NCI-H2171 treated with DMSO at 0.1 percent for 48 hours (cell line): ENCODE data around the gene EXT2.

Source experiments
- DNase-seq: peaks from one replicate; lab custom pipeline; 2025; lab: John Stamatoyannopoulos, UW

EXT2 gene

DNA sequence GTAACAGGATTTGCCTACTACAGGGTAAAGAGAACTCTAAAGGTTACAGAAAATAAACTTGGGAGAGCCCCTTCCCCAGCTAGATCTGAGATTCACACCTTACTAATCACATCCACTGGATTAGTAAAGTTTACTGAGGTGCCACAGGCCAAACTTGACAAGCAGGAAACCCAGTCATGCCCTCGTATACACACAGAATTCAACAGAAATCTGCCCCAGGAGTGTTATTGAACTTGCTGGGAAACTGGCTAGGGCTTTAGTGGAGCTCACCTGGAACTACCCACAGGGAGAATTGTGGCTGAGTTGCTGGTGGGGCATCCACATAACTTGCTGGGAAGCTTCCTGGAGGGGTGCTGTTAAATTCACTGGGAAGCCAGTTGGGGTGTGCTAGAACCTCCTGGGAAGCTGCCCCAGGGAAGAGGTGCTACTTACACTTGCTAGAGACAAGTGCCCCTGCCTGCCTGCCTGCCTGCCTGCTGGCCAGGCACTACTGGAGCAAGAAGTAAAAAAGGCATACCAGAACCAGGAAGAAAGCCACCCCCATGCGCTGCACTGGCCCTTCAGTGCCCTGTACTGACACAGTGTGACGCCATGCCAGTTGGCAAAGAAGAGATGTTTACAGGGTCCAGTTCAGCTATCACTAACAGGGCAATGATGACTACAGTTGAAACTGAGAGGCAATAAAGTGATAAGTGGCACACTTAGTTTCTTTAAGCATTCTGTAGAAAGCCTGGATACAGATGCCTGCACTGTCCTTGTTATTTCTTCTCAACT is 108.0 kb downstream of the EXT2 start:
- DNase-seq, result no peak

DNA sequence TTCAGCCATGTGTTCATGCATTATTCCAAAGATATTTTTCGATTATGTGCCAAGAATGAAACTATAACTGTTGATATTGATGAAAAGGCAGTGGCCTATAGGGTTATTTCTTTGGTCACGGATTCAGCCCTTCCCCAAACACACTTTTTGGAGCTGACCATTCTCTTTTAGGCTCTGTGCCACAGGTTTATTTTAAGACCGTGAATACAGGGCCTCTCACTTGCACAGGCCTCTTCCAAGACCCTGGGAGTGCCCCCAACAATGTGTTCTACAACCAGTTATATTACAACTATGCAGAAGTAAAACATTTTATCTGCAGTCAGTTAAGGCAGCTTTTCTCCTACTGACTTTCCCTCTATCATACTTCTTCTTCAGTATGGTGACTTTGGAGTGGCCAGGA is 109.9 kb downstream of the EXT2 start:
- DNase-seq, result no peak

DNA sequence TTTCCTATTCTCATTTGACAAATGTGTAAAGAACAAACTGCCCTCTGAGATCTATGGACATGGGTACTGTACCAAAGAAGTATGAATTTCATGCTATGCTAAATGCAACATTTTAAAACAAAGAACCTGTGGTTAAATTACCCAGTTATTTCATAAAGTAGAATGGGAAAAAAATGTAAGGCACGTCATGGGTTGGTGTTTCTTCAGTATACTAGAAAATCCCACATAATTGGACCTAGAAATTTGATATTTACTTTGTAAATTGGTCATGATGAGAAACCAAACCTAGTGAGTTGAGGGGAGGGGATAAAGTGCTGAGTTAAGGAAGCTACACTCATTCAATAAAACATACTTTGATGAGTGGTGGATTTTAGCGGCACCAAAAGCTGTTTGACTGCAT is 110.4 kb downstream of the EXT2 start:
- no peak for DNase-seq

DNA sequence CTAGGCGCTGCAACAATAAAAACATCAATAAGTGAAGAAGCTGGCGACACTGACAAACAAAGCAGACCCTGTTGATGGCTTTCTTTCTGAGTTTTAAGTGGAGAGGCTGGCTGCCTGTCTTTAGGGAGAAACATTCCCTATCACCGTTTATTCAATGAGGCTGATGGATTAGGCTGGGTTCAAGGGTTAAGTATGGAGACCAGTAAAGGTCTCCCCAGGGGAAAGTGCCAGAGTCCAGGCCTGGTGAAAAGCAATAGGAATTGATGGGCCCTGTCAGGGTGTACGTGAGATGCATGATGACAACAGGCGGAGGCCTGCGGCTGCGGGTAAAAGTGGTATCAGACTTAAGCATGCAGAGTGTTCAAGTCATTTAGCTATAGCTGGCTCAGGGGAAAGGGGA is 111.8 kb downstream of the EXT2 start:
- DNase-seq, result no peak

DNA sequence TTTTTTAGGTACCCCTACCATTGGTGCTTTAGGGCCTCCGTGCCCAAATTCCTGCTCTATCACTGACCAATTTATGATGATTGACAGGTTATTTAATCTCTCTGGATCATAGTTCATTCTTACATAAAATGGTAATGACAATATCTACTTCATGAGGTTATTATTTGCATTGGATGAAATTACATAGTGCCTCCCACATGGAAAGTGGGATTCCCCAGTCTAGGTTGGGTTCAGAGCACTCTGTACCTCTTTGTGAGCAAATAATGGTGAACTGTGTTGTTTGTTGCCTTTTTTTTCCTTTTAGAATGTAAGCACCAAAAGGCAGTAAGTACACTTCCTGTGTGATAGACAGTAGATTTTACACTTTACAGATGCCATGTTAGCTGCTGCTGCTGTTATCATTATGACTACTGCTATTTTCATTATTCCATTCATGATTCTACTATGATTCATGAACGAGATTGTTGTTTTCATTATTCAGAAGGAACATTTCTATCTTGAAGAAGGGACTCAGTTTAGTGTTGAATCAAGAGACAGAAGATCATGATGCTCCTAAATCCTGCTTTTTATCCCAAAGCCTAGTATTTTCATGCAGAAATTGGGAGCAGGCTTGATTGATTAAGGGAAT is 113.6 kb downstream of the EXT2 start:
- no peak for DNase-seq

DNA sequence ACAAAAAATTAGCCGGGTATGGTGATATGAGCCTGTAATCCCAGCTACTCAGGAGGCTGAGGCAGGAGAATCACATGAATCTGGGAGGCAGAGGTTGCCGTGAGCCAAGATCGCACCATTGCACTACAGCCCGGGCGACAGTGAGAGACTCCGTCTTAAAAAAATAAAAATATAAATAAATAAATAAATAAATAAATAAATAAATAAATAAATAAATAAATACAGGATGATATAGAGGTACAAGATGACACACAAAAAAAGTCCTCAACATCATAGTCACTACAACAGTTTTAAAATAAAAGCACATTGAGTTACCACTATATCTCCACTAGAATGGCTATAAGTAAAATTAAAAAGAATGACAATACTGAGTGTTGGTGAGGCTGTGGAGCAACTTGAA is 116.7 kb downstream of the EXT2 start:
- no peak for DNase-seq

DNA sequence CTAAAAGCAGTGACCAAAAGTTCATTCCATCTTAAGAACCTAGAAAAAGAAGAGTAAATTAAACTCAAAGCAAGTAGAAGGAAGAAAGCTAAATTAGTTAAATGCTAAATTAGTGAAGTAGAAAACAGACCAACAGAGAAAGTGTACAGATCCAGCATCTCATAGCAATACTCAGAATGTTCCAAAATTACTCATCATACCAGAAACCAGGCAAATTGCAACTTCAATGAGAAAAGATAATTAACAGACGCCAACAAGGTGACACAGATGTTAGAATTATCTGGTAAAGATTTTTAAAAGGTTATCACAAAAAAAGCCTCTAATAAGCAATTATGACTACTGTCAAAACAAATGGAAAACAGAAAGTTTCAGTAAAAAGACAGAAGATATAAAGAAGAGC is 117.7 kb downstream of the EXT2 start:
- no peak for DNase-seq

DNA sequence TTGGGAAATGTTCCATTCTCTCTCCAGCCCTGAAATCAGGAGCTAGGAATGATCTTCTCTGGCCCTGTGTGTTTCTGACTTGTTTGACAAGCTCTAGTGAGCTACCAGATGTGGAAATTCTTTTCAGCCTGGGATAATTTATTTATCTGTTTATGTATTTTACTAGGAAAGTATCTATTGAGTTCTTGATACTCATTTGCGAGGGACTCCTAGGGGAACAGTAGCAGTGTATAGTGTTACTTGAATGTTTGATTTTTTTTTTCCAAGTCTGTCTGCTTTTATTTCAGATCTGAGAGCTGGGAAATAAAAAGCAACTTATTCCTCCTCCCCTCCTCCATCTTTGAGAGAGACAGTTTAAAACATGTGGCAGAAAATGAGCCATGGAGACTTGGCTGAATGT is 122.0 kb downstream of the EXT2 start:
- DNase-seq, result no peak

DNA sequence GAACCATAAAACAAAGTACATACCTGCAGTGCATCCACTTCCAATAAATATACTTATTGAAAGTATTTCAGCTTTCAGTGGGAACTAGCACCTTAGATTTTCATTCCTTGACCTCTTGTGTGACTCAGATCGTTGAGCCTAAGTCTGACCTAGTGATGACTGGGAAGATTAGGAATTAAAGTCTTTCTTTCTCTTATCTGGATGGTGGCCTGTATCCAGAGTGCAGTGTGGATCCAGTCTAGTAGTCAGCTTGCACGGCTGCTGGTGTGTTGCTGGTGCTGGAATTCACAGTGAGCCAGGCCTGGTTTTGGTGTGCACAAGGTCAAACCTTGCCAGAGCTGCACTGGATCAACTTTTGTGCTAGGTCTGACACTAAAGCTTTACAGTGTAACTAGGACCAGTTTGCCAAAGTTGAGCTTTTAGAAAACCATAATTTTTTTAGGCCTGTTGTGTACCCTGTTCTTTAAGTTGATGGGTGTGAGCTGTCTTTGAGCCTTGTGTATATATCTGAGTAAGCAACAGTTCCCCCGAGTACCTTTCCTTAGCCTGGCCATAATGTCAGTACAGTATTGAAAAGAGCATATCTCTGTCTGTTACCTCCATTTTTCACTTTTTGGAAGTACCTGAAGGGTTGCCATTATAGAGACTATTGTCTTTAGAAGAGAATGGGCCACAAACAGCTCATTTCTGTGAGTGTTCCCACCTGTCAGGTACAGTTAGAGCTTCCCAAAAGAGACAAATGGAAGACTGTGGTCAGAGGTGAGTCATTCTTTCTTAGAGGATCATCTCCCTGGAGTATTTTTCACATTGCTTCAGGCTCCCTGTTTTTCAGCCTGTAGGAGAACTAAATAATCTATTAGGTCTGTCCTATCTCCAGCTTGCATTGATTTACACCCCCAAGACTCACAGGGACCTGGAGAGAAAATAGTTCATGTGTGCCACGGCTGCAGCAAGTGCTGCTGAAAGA is 124.6 kb downstream of the EXT2 start:
- DNase-seq, result no peak

DNA sequence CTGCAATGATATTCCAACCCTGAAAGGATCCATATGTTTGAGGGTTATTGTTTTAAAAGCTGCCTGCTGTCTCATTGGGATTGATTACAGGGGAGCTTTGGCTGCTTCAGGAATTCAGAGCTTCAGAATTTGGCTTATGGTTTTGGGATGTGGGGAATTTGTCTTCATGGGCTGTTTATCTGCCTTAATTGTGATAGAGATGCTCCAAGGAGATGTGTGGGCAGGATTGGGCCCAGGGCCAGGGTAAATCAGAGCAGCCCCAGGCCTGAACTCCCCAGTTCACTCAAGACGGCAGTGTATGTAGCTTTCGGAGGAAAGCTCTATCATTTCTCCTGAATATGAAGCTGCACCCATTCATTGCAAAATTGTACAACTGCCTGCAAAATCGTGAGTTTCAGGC is 126.0 kb downstream of the EXT2 start:
- peak; percentile 50 for DNase-seq

DNA sequence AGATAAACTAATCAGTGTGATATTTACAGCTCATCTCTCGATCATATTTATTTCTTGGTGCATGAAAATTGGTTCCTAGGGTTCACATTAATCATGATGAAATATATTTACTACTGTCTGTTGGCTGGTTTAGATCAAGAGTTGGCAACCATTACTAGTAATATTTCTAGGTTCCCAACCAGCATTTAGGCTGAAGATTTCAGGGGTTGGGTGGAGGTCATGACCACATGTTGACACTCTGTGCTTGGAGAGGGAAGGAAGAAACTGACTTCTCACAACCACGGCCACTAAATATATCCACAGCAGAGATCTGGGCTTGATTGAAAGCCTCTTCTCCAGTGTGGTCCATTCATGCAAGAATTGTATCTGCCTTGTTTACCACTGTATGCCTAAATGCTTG is 126.5 kb downstream of the EXT2 start:
- no peak for DNase-seq

DNA sequence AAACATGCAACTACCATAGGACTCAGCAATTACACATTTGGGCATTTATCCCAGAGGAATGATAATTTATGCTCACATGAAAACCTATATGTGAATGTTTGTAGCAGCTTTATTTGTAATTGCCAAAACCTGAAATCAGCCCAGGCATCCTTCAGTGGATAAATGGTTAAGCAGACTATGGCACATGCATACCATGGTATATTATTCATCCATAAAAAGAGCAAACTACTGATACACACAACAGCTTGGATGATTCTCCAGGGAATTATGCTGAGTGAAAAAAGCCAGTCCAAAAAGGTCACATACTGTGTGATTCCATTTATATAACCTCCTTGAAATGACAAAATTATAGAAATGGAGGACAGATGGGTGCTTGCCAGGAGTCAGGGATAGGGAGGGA is 127.8 kb downstream of the EXT2 start:
- DNase-seq, result peak; percentile 83

DNA sequence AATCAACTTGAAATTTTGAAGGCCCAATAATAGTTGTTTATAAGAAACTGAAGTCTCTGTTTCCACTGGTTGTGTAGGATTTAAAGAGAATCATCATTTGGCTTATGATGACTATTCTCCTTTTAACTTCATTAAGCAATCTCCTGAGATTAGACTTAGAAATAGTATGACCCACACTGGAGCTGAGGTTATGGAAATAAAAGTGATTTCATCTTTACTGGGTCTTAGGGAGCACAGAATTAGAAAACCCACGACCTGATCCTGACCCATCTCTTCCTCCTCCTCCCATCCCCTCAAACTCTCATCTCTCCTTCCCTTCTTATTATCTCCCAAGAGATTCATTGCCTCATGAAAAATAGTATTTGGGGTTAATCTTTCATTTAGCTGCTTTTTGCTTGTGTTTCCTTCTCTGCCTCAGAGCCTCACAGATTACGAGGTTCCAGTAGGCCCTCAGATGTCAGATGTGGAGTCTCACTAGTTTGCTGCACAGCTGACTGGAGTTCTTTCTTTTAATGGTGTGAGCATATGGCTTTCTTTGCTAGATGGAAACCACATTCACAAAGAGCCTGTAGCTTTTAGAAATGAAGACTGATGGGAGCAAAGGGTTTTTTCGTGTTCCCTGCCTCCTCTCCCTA is 129.5 kb downstream of the EXT2 start:
- peak; percentile 65 for DNase-seq

DNA sequence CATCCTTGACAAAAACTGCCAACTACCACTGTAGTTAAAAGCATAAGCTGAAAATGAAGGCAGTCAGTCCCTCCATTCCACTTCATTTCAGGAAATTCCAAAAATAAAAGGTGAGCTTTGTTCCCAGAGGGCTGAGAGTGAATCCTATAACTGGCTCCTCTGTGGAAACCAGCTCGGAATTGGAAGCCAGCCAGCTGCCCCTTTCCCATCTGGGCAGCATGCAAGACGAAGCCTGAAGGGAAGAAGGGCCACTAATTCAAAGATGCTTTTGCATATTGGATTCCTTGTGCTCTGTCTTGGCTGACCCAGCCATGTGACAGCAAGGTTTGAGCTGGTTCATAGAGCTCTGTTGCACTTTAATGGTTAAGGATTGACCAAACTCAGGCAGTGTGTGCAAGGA is 131.0 kb downstream of the EXT2 start:
- peak; percentile 78 for DNase-seq

DNA sequence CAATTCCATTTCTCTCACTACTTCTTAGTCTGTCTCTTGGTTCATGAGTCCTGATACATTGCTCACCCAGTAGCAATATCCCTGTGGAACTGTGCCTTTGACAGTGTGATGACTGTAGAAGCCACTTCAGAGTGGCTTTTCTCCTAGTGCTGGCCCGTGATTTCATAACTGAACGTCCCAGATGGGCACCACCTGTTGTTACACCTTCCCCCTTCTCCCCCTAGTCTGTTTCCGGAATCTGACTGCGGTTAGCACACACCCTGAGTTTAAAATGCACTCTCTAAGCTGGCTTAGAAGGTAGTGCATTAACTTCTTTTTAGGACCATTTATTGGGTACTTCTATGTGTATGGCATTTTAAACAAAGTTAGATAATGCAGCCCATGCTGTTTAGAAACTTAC is 131.5 kb downstream of the EXT2 start:
- DNase-seq, result peak; percentile 70

DNA sequence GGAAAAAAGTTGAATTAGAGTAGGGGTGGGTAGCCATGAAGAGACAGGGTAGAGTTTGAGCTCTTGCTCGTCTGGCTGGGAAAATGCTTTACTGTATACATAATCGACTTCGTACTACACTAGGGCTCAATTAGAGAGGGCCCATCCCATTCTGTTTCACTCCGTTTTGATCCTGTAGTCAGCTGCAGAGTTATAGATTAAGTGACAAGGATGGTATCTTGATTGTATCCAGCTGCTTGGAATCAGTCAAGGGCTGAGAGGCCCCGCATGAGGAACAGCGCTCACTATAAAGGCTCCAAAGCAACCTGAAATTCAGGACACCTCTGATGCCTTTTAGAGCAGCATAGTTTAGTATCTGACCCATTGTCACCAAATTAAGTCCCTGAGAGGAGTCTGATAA is 132.9 kb downstream of the EXT2 start:
- no peak for DNase-seq

DNA sequence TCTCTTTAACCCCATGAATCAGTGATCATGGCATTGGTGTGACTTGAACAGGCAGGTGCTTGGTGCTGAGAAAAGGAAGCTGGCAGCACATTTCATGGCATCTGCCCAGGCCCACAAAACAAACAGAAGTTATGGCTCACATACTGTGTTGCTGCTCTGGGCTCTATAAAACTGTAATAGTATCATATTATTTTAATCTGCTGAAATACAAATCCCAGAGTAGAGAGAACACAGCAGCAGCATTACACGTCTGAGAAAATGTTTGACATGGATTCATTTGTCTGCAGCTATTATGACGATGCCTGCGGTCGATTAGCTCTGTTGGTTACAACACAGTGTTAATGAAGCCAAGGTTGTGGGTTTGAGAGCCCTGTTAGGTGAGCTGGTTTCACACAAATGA is 133.6 kb downstream of the EXT2 start:
- no peak for DNase-seq

DNA sequence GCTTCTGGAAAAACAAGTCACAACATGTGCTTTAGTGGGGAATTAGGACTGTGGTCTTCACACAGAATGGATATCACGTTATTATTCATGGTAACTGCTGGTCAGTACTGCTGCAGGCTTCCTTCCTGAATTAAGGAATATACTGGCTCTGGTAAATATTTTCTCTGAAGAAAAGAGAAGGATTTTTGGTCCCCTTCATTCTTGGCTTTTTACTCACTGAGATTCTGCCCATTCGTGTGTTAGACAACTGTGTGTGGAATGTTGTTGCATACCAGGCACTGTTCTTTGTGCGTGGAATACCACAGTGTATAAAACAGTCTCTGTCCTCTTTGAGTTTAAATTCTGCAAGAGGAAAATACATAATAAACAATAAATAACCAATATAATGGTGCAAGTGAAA is 134.1 kb downstream of the EXT2 start:
- DNase-seq, result no peak

DNA sequence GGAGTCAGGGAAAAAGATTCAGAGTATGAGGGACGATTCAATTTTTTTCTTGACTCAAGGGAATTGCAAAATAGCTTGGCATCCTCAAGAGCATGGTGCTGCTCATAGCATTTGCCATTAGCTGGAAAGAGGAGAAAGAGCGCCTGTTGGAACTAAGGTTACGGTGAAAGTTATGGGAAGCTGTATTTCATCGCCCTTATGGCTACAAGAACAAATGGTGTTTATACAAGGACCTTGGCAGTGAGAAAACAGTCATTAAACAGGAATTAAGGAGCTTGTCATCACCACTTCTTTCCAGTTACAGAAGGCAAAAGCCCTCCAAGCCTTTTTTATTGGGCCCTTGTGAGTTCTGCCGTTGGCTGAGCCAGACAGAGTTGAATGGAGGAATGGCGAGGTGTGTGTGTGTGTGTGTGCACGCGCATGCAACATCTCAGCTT is 140.3 kb downstream of the EXT2 start:
- peak; percentile 35 for DNase-seq

DNA sequence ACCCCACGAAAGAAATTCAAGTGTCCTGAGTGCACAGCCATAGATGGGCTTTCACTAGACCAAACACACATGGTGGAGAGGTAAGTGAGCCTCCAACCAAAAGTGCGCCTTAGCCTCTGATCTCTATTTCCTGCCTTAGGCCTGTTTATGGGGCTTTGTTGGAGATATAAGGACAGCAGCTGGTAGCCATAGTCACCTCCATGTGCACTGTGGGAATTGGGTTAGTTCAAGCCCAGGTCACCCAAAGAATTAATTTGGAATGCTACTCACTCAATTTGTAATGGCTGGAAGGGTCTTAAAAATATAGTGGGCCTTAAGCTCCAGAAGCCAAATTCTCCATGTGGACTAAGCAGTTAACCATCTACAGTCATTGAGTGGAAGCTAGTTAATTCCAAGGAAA is 140.8 kb downstream of the EXT2 start:
- DNase-seq, result no peak

DNA sequence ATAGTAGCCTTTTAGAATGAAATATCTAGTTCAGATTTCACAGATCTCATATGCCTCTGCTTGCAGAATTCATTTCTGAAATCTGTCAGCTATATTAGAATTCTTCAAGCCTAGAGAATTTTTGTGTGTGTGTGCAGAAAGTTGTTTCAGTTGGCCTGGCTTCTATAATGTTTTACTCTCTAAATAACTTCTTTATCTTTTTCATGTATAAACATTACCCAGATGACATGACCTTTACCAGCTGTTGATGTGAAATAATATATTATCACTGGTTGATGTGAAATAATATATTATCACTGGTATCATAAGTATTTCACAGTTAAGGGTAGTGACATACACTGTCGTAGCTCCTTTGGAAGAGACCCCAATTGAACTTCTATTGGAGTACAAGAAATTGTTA is 141.7 kb downstream of the EXT2 start:
- no peak for DNase-seq

DNA sequence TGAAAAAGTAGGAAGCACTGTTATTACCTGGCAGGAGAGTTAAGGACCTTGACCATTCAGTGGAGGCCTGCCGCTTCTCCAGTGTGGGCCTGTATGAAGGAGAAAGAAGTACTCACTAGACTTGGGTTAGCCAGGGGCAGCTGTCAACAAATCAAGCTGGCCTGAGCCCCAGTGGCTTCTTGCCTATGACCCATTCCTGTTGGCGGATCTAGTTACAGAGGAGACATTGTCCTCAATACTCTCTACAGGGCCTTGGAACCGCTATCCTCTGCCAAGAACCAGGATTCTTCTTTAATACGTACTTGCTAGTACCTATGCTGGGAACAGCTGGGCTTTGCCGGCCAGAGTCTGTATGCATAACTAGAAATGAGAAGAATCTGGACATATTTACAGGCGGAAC is 146.4 kb downstream of the EXT2 start:
- no peak for DNase-seq
